ENCODE results near the gene GINS2. TPM values are rescaled to one million over a fixed set of nuclear protein-coding genes. Genes with fewer than 3 reads are reported as not detected.

Gene GINS2
- polyA plus RNA-seq, 1 experiment, result 5.5 TPM

DNA sequence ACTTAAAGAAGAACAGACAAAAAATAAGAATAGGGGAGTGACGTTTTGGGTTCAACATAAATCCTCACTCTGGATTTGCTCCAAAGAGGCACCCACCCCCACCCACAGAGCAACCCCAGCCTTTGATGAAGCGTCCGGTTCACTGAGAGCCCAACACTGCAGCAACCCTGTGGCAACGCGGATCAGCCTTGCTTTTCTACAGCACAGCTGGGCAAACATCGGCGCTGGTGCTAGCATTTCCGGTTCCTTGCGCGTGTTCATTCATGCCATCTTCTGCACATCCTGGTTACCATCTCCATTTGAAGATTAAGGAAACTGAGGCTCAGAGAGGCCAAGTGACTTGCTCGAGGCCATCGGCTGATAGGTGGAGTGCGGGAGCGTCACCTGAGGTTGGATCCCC, 8.7 kb upstream of the GINS2 start:
- no peak for DNase-seq (ENCODE audit: low read depth)
- H3K36me3 ChIP-seq (ENCODE audit: control insufficient read depth, insufficient read depth, low read length), result no peaks in the 10 kb centered on the region
- POLR2A ChIA-PET, result no interaction called here
- no peak overlapping the region for H3K4me3 ChIP-seq (ENCODE audit: low read depth, low read length)
- CTCF ChIA-PET, result interaction anchor here (1.2 kb wide), 1 partner anchor 21 kb away, joined by 5 read pairs; no protein-coding TSS in a partner anchor
- TF ChIP-seq, protein P1, sequence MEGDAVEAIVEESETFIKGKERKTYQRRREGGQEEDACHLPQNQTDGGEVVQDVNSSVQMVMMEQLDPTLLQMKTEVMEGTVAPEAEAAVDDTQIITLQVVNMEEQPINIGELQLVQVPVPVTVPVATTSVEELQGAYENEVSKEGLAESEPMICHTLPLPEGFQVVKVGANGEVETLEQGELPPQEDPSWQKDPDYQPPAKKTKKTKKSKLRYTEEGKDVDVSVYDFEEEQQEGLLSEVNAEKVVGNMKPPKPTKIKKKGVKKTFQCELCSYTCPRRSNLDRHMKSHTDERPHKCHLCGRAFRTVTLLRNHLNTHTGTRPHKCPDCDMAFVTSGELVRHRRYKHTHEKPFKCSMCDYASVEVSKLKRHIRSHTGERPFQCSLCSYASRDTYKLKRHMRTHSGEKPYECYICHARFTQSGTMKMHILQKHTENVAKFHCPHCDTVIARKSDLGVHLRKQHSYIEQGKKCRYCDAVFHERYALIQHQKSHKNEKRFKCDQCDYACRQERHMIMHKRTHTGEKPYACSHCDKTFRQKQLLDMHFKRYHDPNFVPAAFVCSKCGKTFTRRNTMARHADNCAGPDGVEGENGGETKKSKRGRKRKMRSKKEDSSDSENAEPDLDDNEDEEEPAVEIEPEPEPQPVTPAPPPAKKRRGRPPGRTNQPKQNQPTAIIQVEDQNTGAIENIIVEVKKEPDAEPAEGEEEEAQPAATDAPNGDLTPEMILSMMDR (IDR thresholded peaks at IDR 0.05; ENCODE audit: insufficient read depth, low read depth, low read length), result no peak
- peaks cover 11% of the 10 kb centered on the region for H3K27me3 ChIP-seq (ENCODE audit: control insufficient read depth, insufficient read depth, low read length)

DNA sequence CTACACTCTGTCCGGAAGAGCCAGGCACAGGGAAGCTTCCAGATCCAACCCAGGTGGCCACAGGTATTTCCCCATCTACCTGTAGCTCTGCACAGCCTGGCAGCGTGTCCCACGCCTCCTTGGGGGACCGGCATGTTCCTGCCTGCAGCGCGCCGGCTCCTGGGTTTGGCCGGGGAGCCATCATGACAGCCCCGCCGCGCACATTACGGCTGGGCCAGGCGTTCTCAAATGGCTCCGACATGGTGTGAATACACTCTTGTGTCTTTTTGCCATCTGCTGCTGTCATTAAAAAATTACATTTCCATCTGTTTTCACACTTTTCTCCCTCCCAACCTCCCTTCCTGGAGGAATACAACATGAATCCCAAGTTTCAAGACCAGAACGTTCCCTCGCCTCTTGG, 8.0 kb upstream of the GINS2 start:
- H3K36me3 ChIP-seq (ENCODE audit: control insufficient read depth, insufficient read depth, low read length), result no peaks in the 10 kb centered on the region
- ChIA-PET CTCF (interaction anchor here (1.0 kb wide), 1 partner anchor 124 kb away, joined by 3 read pairs; no protein-coding TSS in a partner anchor), POLR2A (no interaction called here)
- TF ChIP-seq, protein P1 (IDR thresholded peaks at IDR 0.05; ENCODE audit: insufficient read depth, low read depth, low read length), result no peak
- no peak overlapping the region for H3K4me3 ChIP-seq (ENCODE audit: low read depth, low read length)
- peaks cover 11% of the 10 kb centered on the region for H3K27me3 ChIP-seq (ENCODE audit: control insufficient read depth, insufficient read depth, low read length)
- DNase-seq (ENCODE audit: low read depth), result no peak

DNA sequence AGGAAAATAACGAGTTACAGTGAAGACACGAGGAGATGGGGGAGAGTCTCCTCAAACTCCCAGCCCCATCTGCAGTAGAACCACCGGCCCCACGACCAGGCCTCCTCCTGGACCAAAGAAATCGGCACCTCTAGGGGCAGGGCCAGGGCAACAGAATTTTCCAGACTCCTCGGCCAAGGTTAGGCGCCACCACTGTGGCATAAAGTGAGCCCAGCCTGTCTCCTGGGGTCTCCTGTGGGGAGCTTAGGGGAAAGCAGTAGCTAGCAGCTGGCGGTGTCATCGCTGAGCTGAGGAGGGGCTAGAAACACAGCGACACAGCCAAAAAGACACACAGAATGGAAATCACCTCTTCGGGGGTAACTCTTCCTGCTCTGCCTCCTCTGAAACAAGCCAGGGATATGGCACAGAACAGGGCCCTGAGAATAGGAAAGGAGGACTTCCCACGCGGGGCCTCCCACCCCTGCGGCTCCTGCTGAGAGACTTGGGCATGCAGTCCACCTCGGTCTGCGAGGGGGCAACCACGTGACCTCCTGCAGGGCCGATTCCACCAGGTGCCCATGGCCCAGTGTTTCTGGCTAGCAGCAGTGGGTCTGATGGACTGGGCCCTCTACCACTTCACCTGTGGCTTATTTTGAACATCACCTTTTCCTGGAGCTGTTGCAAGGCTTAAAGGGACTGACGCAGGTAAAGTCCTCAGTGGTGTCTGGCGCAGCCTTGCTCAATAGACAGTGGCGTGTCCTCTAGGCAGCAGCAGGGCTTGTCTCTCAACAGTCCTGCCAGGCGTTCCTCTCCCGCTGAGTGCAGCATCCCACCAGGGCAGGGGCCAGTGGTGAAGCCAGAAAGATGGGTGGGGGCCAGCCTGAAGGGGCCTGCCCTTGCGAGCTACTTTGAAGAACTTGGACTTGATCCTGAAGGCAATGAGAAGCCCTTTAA, 6.7 kb upstream of the GINS2 start:
- ChIA-PET CTCF (interaction anchor here (0.7 kb wide), 1 partner anchor 21 kb away, joined by 3 read pairs; no protein-coding TSS in a partner anchor), POLR2A (no interaction called here)

DNA sequence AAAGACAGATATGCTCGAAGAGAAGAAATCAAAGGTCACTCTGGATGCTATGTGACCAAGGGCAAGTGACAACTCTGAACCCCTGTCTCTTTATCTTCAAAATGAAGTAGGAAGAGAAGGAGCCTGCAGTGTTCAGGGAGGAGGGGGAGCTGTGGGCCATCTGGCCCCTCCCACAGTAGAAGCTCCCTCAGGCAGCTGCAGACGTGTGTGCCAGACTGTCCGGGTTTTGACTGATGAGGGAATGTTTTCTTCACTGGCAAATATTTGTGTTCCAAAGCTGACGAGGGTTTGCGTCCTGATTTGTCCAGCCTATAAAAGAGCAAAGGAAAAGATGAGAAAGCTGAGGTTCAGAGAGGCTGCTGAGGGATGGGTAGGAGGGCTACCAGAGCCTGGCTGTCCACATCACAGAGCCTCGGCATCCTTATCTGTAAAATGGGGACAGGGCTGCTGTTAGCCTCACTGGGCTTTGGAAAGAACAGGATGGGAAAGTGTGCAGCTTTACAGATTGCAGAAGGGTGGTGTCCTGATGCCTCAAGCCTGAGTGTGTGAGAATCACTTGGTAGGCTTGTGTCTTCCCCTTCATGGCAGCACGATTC, 1.8 kb upstream of the GINS2 start:
- ChIA-PET CTCF (interaction anchor here (0.9 to 1.5 kb wide), 4 partner anchors 15 to 36 kb away, joined by 3 to 4 read pairs (median 4); no protein-coding TSS in a partner anchor), POLR2A (no interaction called here)
- Histone ChIP-seq H3K27me3 (ENCODE audit: control insufficient read depth, insufficient read depth, low read length) (peaks cover under 1% of the 10 kb centered on the region), H3K4me3 (ENCODE audit: low read depth, low read length) (no peak overlapping the region), H3K36me3 (ENCODE audit: control insufficient read depth, insufficient read depth, low read length) (no peaks in the 10 kb centered on the region)
- TF ChIP-seq, protein P1 (IDR thresholded peaks at IDR 0.05; ENCODE audit: insufficient read depth, low read depth, low read length), result no peak
- no peak for DNase-seq (ENCODE audit: low read depth)

More for the DNA sequence above, 6.7 kb upstream of the GINS2 start:
- TF ChIP-seq, protein P1 (IDR thresholded peaks at IDR 0.05; ENCODE audit: insufficient read depth, low read depth, low read length), result no peak
- Histone ChIP-seq H3K27me3 (ENCODE audit: control insufficient read depth, insufficient read depth, low read length) (peaks cover 11% of the 10 kb centered on the region), H3K36me3 (ENCODE audit: control insufficient read depth, insufficient read depth, low read length) (no peaks in the 10 kb centered on the region), H3K4me3 (ENCODE audit: low read depth, low read length) (no peak overlapping the region)
- no peak for DNase-seq (ENCODE audit: low read depth)

DNA sequence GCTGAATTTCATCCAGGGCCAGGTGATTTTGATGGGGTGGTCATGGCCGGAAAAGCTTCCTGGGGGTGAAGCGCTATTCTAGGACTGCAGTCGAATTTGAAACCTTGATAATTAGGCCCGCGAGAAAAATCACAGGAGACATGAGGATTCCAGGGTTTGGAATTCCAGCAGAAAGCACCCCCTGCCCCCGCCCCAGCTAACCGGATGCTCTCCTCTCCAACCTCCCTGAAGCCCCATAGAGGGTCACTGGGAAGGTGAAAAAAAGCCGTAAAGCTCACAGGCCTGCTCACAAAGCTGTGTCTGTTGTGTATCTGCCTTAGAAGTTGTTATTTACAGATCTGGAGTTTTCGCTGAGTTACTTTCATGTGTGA, 1.2 kb upstream of the GINS2 start:
- H3K27me3 ChIP-seq (ENCODE audit: control insufficient read depth, insufficient read depth, low read length), result no peaks in the 10 kb centered on the region; the same call in 1 of the 2 replicates
- POLR2A ChIA-PET, result no interaction called here
- DNase-seq (ENCODE audit: low read depth), result no peak

More for the DNA sequence above, 1.2 kb upstream of the GINS2 start:
- Histone ChIP-seq H3K4me3 (ENCODE audit: low read depth, low read length) (no peak overlapping the region), H3K36me3 (ENCODE audit: control insufficient read depth, insufficient read depth, low read length) (no peaks in the 10 kb centered on the region)
- CTCF ChIA-PET, result interaction anchor here (0.9 to 1.5 kb wide), 4 partner anchors 28 to 74 kb away, joined by 3 to 4 read pairs (median 4); no protein-coding TSS in a partner anchor
- TF ChIP-seq, protein P1 (IDR thresholded peaks at IDR 0.05; ENCODE audit: insufficient read depth, low read depth, low read length), result no peak
